ENCODE data around the gene HMCN2. TPM values are rescaled to one million over a fixed set of nuclear protein-coding genes. Genes with fewer than 3 reads are reported as not detected.

The HMCN2 gene
- total RNA-seq, 4 donors from 2014 or later, result 9.1 to 38.6 (median 12.5) TPM

DNA sequence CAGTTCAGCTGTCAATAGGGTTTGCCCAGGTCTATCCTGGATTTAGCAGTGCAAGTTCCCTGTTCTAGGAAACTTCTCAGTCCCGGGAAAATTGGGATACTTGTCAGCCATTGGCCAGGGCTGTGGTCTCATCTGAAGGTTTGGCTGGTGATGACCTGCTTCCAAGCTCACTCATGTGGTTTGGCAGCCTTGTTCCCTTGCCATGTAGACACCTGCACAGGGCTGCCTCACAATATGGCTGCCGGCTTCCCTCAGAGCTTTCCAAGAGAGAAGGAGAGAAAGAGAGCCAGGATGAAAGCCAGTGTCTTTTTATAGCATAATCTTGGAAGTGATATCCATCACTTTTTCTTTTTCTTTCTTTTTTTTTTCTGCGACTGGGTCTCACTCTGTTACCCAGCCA lies 37.7 kb upstream of the HMCN2 start:
- H3K27me3 ChIP-seq, result no peaks in the 10 kb centered on the region
- peaks cover 0 to 69% (median 31%) of the 10 kb centered on the region in 4 donors for H3K36me3 ChIP-seq
- H3K4me3 ChIP-seq, result no peak overlapping the region
- intact Hi-C loops (cut with DNase I), result no loop called here
- no peaks in the 10 kb centered on the region for H3K4me1 ChIP-seq
- H3K9me3 ChIP-seq, result peaks cover 0 to 13% (median 5%) of the 10 kb centered on the region in 4 donors
- WGBS, result 100% methylated on average over 3 of the region's 3 CpGs
- no peak overlapping the region for H3K27ac ChIP-seq (replicated peaks in 1 of 4)
- TF ChIP-seq, protein P1, sequence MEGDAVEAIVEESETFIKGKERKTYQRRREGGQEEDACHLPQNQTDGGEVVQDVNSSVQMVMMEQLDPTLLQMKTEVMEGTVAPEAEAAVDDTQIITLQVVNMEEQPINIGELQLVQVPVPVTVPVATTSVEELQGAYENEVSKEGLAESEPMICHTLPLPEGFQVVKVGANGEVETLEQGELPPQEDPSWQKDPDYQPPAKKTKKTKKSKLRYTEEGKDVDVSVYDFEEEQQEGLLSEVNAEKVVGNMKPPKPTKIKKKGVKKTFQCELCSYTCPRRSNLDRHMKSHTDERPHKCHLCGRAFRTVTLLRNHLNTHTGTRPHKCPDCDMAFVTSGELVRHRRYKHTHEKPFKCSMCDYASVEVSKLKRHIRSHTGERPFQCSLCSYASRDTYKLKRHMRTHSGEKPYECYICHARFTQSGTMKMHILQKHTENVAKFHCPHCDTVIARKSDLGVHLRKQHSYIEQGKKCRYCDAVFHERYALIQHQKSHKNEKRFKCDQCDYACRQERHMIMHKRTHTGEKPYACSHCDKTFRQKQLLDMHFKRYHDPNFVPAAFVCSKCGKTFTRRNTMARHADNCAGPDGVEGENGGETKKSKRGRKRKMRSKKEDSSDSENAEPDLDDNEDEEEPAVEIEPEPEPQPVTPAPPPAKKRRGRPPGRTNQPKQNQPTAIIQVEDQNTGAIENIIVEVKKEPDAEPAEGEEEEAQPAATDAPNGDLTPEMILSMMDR (IDR thresholded peaks at IDR 0.05), result no peak
- TF ChIP-seq EP300 (IDR thresholded peaks at IDR 0.05) (no peak), POLR2A (IDR thresholded peaks at IDR 0.05; ENCODE audit: low read depth) (no peak)
- DNase-seq (ENCODE audit: extremely low spot score), result no peak

DNA sequence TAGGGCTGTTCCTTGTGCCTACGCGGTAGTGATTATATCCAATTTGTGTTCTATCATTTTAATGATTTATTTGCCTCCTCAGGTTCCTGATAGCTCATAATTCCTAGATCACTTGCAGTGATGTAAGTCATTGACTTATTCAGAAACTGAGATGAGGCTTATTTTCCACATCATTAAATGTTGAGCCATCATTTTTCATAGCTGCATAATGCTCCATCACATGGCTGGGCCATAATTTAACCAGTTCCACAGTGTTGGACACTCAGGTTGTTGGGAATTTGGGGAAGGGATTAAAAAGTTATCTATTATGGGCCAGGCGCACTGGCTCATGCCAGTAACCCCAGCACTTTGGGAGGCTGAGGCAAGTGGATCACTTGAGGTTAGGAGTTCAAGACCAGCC lies 35.8 kb upstream of the HMCN2 start:
- H3K36me3 ChIP-seq, result peaks cover 0 to 75% (median 33%) of the 10 kb centered on the region in 4 donors
- no peak for DNase-seq (ENCODE audit: extremely low spot score)
- peaks cover 0 to 1% (median under 1%) of the 10 kb centered on the region in 4 donors for H3K4me1 ChIP-seq
- H3K27ac ChIP-seq (replicated peaks in 1 of 4), result peak overlapping the region in 1 of 4 donors; percentile 29
- no peak overlapping the region for H3K4me3 ChIP-seq
- WGBS, result 75% methylated on average over 3 of the region's 3 CpGs
- peaks cover 0 to 13% (median 5%) of the 10 kb centered on the region in 4 donors for H3K9me3 ChIP-seq
- intact Hi-C loops (cut with DNase I), result no loop called here
- TF ChIP-seq POLR2A (IDR thresholded peaks at IDR 0.05; ENCODE audit: low read depth) (no peak), POLR2AphosphoS5 (IDR thresholded peaks at IDR 0.05) (no peak)
- TF ChIP-seq, protein P1 (IDR thresholded peaks at IDR 0.05), result no peak
- no peaks in the 10 kb centered on the region for H3K27me3 ChIP-seq

DNA sequence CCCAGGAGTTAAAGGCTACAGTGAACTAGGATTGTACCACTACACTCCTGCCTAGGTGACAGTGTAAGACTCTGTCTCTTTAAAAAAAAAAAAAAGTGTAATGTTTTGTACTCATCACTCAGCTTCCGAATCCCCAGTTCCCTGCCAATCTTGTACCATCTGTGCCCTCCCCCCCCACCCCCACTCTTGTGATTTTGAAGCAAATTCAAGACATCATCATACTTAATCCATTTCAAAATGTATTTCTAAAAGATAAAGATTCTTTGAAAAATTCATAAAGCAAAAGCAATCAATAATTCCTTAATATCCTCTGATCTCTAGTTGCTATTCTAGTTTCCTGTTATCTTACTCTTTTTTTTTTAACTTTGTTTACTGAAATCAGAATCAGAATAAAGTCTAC lies 34.9 kb upstream of the HMCN2 start:
- DNase-seq (ENCODE audit: extremely low spot score), result no peak
- H3K9me3 ChIP-seq, result peaks cover 0 to 13% (median 5%) of the 10 kb centered on the region in 4 donors
- intact Hi-C loops (cut with DNase I), result no loop called here
- peaks cover under 1 to 10% (median 9%) of the 10 kb centered on the region in 4 donors for H3K4me1 ChIP-seq
- H3K27ac ChIP-seq (replicated peaks in 1 of 4), result peak overlapping the region in 3 of 4 donors; percentile 20 to 29 (median 22)
- TF ChIP-seq, protein P1 (IDR thresholded peaks at IDR 0.05), result no peak
- TF ChIP-seq POLR2AphosphoS5 (IDR thresholded peaks at IDR 0.05), result no peak
- H3K4me3 ChIP-seq, result no peak overlapping the region
- H3K27me3 ChIP-seq, result no peaks in the 10 kb centered on the region
- H3K36me3 ChIP-seq, result peaks cover 0 to 67% (median 29%) of the 10 kb centered on the region in 4 donors
- 41% methylated on average over 1 of the region's 1 CpG for WGBS

DNA sequence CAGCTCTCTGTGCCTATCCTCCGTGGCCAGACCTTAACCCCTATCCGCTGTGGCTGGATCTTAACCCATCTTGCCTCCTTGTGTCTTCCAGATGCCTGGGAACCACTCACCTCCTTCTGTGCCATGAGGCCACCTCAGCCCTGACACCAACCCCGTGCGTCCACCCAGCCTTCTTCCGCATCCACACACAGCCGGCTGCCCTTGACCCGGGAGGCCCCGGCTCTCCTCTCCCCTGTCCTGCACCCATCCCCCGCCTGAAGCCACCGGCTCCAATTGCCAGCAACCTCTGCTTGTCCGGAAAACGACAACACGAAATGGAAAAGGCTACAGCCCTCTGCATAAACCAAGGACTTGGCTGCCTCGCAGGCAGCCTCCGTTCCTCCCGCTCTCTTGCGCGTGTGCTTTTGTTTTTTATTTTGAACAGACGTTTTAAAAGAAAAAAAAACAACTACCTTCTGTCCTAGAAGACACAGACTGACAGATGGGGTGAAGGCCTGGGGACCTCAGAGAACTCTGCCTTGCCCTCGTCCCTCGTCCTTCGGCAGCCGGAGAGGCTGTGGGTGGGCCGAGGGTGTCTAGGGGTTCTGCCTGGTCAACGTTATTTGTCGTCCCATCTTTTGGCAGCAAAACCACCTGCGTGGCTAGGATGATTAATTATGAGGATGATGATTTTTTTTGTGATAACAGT lies 32.5 kb upstream of the HMCN2 start:
- intact Hi-C loops (cut with DNase I), result no loop called here
- 79% methylated on average over 27 of the region's 27 CpGs for WGBS

DNA sequence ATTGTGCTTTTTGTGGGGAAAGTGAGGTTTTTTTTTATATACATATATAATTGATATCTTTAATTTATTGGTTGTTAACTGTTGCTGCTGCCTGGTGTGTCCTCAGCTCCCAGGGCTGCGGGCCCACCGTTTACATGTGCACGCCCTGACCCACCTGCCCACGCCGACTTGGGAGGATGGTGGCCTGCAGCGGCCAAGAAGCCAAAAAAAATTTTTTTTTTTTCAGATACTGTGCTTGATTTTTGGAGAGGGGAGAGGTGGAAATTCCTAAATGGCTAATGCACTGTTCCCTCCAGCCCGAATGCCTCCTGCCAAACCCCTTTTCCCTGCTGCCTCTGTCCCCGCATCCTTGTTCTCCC lies 32.0 kb upstream of the HMCN2 start:
- Histone ChIP-seq H3K27ac (replicated peaks in 1 of 4) (peak overlapping the region in 3 of 4 donors; percentile 77 to 84 (median 83)), H3K27me3 (no peaks in the 10 kb centered on the region), H3K36me3 (peaks cover 0 to 38% (median 13%) of the 10 kb centered on the region in 4 donors), H3K9me3 (no peaks in the 10 kb centered on the region), H3K4me1 (peaks cover 11 to 33% (median 33%) of the 10 kb centered on the region in 4 donors), H3K4me3 (no peak overlapping the region)
- DNase-seq (ENCODE audit: extremely low spot score), result no peak
- TF ChIP-seq POLR2A (IDR thresholded peaks at IDR 0.05; ENCODE audit: low read depth) (no peak), POLR2AphosphoS5 (IDR thresholded peaks at IDR 0.05) (no peak), EP300 (IDR thresholded peaks at IDR 0.05) (no peak)
- TF ChIP-seq, protein P1 (IDR thresholded peaks at IDR 0.05), result no peak
- 91% methylated on average over 8 of the region's 8 CpGs for WGBS
- intact Hi-C loops (cut with DNase I), result no loop called here

More for the DNA sequence above, 32.5 kb upstream of the HMCN2 start:
- H3K4me1 ChIP-seq, result peaks cover 11 to 33% (median 33%) of the 10 kb centered on the region in 4 donors
- no peaks in the 10 kb centered on the region for H3K27me3 ChIP-seq
- peaks cover 0 to 43% (median 13%) of the 10 kb centered on the region in 4 donors for H3K36me3 ChIP-seq
- TF ChIP-seq POLR2A (IDR thresholded peaks at IDR 0.05; ENCODE audit: low read depth) (no peak), POLR2AphosphoS5 (IDR thresholded peaks at IDR 0.05) (no peak), EP300 (IDR thresholded peaks at IDR 0.05) (no peak)
- H3K4me3 ChIP-seq, result no peak overlapping the region
- H3K9me3 ChIP-seq, result peaks cover 0 to 3% (median under 1%) of the 10 kb centered on the region in 4 donors
- DNase-seq (ENCODE audit: extremely low spot score), result no peak
- H3K27ac ChIP-seq (replicated peaks in 1 of 4), result peak overlapping the region in 3 of 4 donors; percentile 24 to 84 (median 83)

Data from esophagus muscularis mucosa (tissue), 4 donors.